ENCODE data around the gene UCKL1.

DNA sequence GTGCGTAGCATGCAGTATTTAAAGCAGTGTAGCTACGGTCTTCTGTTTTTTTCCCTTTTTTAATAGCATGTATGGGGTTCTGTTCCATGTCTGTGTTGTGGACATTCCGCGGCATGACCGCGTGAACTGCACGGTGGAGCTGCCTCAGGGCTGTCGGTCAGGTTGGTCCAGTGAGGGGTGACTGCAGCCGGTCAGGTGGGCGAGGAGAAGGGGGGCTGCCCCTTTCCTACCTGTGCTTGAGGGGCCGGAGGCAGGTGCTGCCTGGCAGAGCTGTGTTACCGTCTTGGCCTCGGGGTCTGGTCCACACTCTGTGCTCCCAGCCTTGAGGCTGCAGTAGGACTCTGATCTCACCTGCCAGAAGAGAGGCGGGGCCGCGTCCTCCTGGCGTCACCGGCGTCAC, 24.5 kb downstream of the UCKL1 start:
- TF ChIP-seq, protein P1, sequence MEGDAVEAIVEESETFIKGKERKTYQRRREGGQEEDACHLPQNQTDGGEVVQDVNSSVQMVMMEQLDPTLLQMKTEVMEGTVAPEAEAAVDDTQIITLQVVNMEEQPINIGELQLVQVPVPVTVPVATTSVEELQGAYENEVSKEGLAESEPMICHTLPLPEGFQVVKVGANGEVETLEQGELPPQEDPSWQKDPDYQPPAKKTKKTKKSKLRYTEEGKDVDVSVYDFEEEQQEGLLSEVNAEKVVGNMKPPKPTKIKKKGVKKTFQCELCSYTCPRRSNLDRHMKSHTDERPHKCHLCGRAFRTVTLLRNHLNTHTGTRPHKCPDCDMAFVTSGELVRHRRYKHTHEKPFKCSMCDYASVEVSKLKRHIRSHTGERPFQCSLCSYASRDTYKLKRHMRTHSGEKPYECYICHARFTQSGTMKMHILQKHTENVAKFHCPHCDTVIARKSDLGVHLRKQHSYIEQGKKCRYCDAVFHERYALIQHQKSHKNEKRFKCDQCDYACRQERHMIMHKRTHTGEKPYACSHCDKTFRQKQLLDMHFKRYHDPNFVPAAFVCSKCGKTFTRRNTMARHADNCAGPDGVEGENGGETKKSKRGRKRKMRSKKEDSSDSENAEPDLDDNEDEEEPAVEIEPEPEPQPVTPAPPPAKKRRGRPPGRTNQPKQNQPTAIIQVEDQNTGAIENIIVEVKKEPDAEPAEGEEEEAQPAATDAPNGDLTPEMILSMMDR (IDR thresholded peaks at IDR 0.05) = no peak
- TF ChIP-seq POLR2A (IDR thresholded peaks at IDR 0.05) = no peak
